OCI-LY7 (cell line): ENCODE results near the gene AKT3. TPM values are rescaled to one million over a fixed set of nuclear protein-coding genes. Genes with fewer than 3 reads are reported as not detected.

Source experiments
- BruUV-seq: library from RNA; stranded (reverse); fragments of 400-500 nt; replicated peaks from 2 replicates; lab custom pipeline; 2021; lab: Mats Ljungman, UMichigan
- CTCF ChIA-PET: fragments of 300-600 bp; sonication (Branson Sonifier 250); formaldehyde crosslinking; loops from one replicate; lab custom pipeline; 2022; ENCODE audit warnings: antibody characterized with exemption; ENCODE audit not compliant: unreplicated experiment; lab: Charles Lee
- POLR2A ChIA-PET: fragments of 300-600 bp; sonication (Branson Sonifier 250); formaldehyde crosslinking; loops from one replicate; lab custom pipeline; 2022; ENCODE audit warnings: antibody characterized with exemption; lab: Charles Lee
- DNase-seq: peaks from one replicate; pipeline ENCODE4 v3.0.0-alpha.2; 2015; ENCODE audit warnings: low spot score
- H2AFZ ChIP-seq: fragments of 200-600 bp; sonication (generic), shearing (Covaris generic); 2 replicates; pipeline ENCODE4 v1.6.1; 2014; ENCODE audit warnings: mild to moderate bottlenecking, antibody characterized with exemption, low read length, moderate library complexity
- H3K27ac ChIP-seq: fragments of 200-600 bp; sonication (generic); 2 replicates; pipeline ENCODE4 v1.5.1; 2014; ENCODE audit warnings: mixed run types, low read depth, mild to moderate bottlenecking, moderate library complexity, low read length, inconsistent platforms; ENCODE audit not compliant: poor library complexity, severe bottlenecking
- H3K36me3 ChIP-seq: fragments of 200-600 bp; sonication (generic); 2 replicates; pipeline ENCODE4 v1.6.1; 2014; ENCODE audit warnings: mild to moderate bottlenecking, antibody characterized with exemption, low read length, moderate library complexity, mixed read lengths; ENCODE audit not compliant: insufficient read depth
- H3K4me1 ChIP-seq: fragments of 200-600 bp; sonication (generic); 2 replicates; pipeline ENCODE4 v1.5.1; 2014; ENCODE audit warnings: mild to moderate bottlenecking, low read length; ENCODE audit not compliant: insufficient read depth, poor library complexity, severe bottlenecking
- H3K4me2 ChIP-seq: fragments of 200-600 bp; sonication (generic); 2 replicates; pipeline ENCODE4 v1.6.1; 2014; ENCODE audit warnings: mild to moderate bottlenecking, low read length
- H3K4me3 ChIP-seq: fragments of 200-600 bp; sonication (generic); 2 replicates; pipeline ENCODE4 v1.5.1; 2014; ENCODE audit warnings: mild to moderate bottlenecking, low read depth, low read length; ENCODE audit not compliant: poor library complexity, severe bottlenecking
- H3K79me2 ChIP-seq: fragments of 200-600 bp; sonication (generic); 2 replicates; pipeline ENCODE4 v1.6.1; 2016; ENCODE audit warnings: low read depth, mild to moderate bottlenecking, low read length, moderate library complexity, mixed read lengths; ENCODE audit not compliant: insufficient read depth
- H3K9me2 ChIP-seq: fragments of 200-600 bp; sonication (generic); 2 replicates; pipeline ENCODE4 v1.6.1; 2016; ENCODE audit warnings: mild to moderate bottlenecking, low read length, mixed read lengths; ENCODE audit not compliant: insufficient read depth
- H3K9me3 ChIP-seq: fragments of 200-600 bp; sonication (generic); 2 replicates; pipeline ENCODE4 v1.6.1; 2014; ENCODE audit warnings: mild to moderate bottlenecking, mixed run types, low read length, mixed read lengths
- H4K20me1 ChIP-seq: fragments of 200-600 bp; sonication (generic); 2 replicates; pipeline ENCODE4 v1.6.1; 2014; ENCODE audit warnings: mild to moderate bottlenecking, antibody characterized with exemption, low read length, moderate library complexity, mixed read lengths; ENCODE audit not compliant: insufficient read depth
- EZH2phosphoT487 ChIP-seq: fragments of 200-600 bp; sonication (generic); IDR thresholded peaks from 2 replicates; pipeline ENCODE4 v1.6.1; 2018; ENCODE audit warnings: low read depth, borderline replicate concordance, mild to moderate bottlenecking, mixed run types, antibody characterized with exemption, low read length, moderate library complexity, mixed read lengths
- intact Hi-C: fragments of 100-400 bp; cut with micrococcal nuclease; formaldehyde crosslinking; loops from one replicate; pipeline ENCODE4 v1.10.0; 2022; ENCODE audit not compliant: unreplicated experiment
- total RNA-seq, 2 experiments: library from RNA; depleted of rRNA in 1 of 2; stranded (reverse); fragments of >200 nt in 1 of 2; shearing (Covaris generic) in 1 of 2; gene quantifications; 2 replicates each; pipeline ENCODE4 v1.2.3, GENCODE V29; 2014 to 2022
- TF ChIP-seq, protein P1 (sequence below): fragments of 200-600 bp; sonication (generic); conservative IDR thresholded peaks from 2 replicates; pipeline ENCODE4 v1.5.1; 2014; ENCODE audit warnings: mild to moderate bottlenecking, antibody characterized with exemption, low read length, moderate library complexity, mixed read lengths

AKT3 gene
- total RNA-seq, 2 experiments from 2014 or later = 0.29 TPM; not detected in 1

DNA sequence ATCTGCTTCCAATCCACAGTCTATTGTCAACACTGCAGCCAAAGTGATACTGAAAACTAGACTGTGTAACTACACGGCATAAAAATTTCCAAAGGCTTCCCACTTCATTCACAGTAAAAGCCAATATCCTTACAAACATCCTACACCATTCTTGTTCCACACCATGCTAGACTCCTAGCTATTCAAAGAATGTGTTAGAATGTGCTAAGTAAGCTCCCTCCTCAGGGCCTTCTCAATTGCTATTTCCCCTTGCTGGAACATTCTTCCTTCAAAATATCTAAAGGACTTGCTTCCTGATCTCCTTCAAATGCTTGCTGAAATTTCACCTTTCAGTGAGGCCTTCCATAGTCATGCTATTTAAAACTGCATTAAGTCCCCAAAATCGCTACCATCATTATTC lies 228.1 kb downstream of the AKT3 start:
- intact Hi-C loops = no loop called here

DNA sequence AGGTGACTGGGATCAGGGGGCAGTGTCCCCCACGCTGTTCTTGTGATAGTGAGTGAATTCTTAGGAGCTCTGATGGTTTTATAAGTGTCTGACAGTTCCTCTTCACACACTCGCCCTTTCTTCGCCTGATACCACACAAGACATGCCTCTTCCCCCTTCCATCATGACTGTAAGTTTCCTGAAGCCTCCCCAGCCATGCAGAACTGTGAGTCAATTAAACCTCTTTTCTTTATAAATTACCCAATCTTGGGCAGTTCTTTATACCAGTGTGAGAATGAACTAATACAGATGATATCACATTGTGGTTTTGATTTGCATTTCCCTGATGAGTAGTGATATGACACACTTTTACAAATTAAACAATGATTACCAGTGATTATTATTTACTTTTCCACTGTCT lies 229.9 kb downstream of the AKT3 start:
- Histone ChIP-seq H3K36me3 (no peaks in the 10 kb centered on the region), H2AFZ (no peak overlapping the region), H3K4me3 (no peak overlapping the region), H3K9me3 (no peaks in the 10 kb centered on the region), H3K79me2 (no peaks in the 10 kb centered on the region), H3K9me2 (no peaks in the 10 kb centered on the region), H3K27ac (no peak overlapping the region), H4K20me1 (no peaks in the 10 kb centered on the region), H3K4me1 (no peaks in the 10 kb centered on the region), H3K4me2 (no peak overlapping the region)
- ChIA-PET CTCF (no interaction called here), POLR2A (no interaction called here)
- intact Hi-C loops = no loop called here
- no peak for TF ChIP-seq EZH2phosphoT487
- DNase-seq = no peak
- no TSS peak for BruUV-seq

More for the DNA sequence above, 228.1 kb downstream of the AKT3 start:
- no peaks in the 10 kb centered on the region for H3K36me3 ChIP-seq
- no peak for TF ChIP-seq EZH2phosphoT487
- TF ChIP-seq, protein P1, sequence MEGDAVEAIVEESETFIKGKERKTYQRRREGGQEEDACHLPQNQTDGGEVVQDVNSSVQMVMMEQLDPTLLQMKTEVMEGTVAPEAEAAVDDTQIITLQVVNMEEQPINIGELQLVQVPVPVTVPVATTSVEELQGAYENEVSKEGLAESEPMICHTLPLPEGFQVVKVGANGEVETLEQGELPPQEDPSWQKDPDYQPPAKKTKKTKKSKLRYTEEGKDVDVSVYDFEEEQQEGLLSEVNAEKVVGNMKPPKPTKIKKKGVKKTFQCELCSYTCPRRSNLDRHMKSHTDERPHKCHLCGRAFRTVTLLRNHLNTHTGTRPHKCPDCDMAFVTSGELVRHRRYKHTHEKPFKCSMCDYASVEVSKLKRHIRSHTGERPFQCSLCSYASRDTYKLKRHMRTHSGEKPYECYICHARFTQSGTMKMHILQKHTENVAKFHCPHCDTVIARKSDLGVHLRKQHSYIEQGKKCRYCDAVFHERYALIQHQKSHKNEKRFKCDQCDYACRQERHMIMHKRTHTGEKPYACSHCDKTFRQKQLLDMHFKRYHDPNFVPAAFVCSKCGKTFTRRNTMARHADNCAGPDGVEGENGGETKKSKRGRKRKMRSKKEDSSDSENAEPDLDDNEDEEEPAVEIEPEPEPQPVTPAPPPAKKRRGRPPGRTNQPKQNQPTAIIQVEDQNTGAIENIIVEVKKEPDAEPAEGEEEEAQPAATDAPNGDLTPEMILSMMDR = no peak
- ChIA-PET CTCF (no interaction called here), POLR2A (interaction anchor here (0.5 kb wide), 1 partner anchor 573 kb away, joined by 3 read pairs; no protein-coding TSS in a partner anchor)
- H3K79me2 ChIP-seq = no peaks in the 10 kb centered on the region
- no peaks in the 10 kb centered on the region for H3K9me2 ChIP-seq
- H3K9me3 ChIP-seq = no peaks in the 10 kb centered on the region
- no peak overlapping the region for H2AFZ ChIP-seq
- no peaks in the 10 kb centered on the region for H4K20me1 ChIP-seq
- DNase-seq = no peak
- no peak overlapping the region for H3K4me3 ChIP-seq
- H3K4me1 ChIP-seq = no peaks in the 10 kb centered on the region
- no peak overlapping the region for H3K4me2 ChIP-seq
- no peak overlapping the region for H3K27ac ChIP-seq
- no TSS peak for BruUV-seq

DNA sequence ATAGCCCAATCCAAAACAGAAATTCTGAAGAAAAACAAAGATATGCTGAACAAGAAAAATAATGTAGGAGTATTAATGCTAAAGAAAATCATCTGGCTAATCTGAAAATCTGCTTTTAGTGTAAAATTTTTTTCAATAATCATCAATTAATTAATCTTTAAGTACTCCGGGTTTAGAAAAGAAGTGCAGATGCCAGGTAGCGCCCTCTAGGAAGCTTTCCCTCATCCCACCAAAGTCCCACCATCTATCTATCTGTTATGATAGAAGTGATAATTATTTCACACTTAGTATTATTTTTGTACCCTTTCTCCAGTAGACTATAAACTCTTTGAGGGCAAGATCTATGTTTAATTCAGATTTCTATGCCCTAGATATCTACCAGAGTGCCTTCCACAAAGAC lies 240.3 kb downstream of the AKT3 start:
- H3K9me3 ChIP-seq = no peaks in the 10 kb centered on the region
- H3K9me2 ChIP-seq = no peaks in the 10 kb centered on the region
- POLR2A ChIA-PET = interaction anchor here (0.6 kb wide), 1 partner anchor 128 kb away, joined by 4 read pairs; no protein-coding TSS in a partner anchor
- no peak overlapping the region for H3K4me3 ChIP-seq
- H3K4me1 ChIP-seq = no peaks in the 10 kb centered on the region
- H3K4me2 ChIP-seq = no peak overlapping the region
- no TSS peak for BruUV-seq
- TF ChIP-seq, protein P1 = peak; percentile 25; the same call in 1 of the 2 replicates
- TF ChIP-seq EZH2phosphoT487 = no peak
- intact Hi-C loops = no loop called here
- no peak for DNase-seq
- no peaks in the 10 kb centered on the region for H3K36me3 ChIP-seq
- no peak overlapping the region for H3K27ac ChIP-seq
- no peaks in the 10 kb centered on the region for H3K79me2 ChIP-seq
- CTCF ChIA-PET = no interaction called here
- H2AFZ ChIP-seq = no peak overlapping the region
- no peaks in the 10 kb centered on the region for H4K20me1 ChIP-seq
